A549 (cell line): ENCODE results near the gene DNMT1. TPM values are rescaled to one million over a fixed set of nuclear protein-coding genes. Genes with fewer than 3 reads are reported as not detected.
A peak's percentile ranks its signal among the peaks of the same experiment; 100 is the strongest.

ENCODE experiments used
- ATAC-seq, 2 experiments: fragments of 200-7000 bp in 1 of 2; fragments of >200 bp in 1 of 2; cut with Nextera tagmentation in 1 of 2; cut with Tn5 transposase in 1 of 2; 3 replicates each; pipeline versions ENCODE4 v1.8.0 to v1.9.1; 2018 to 2020; ENCODE audit warnings: mild to moderate bottlenecking in 1 of 2, moderate library complexity in 1 of 2
- CTCF ChIA-PET: fragments of 300-600 bp; sonication (Branson Sonifier 250); formaldehyde crosslinking; extraction: SDS; loops from one replicate; lab custom pipeline; 2021; ENCODE audit warnings: antibody characterized with exemption, inconsistent platforms; lab: Yijun Ruan, JAX
- POLR2A ChIA-PET: fragments of 350-600 bp; formaldehyde crosslinking; extraction: SDS; loops from one replicate; lab custom pipeline; 2021; ENCODE audit warnings: antibody characterized with exemption, inconsistent platforms; lab: Yijun Ruan, JAX
- DNase-seq, 2 experiments: peaks; one replicate each; pipeline versions ENCODE4 v3.0.0 to v3.0.0-alpha.2; 2011 to 2016; ENCODE audit warnings: low read depth in 1 of 2, low spot score in 1 of 2
- FAIRE-seq: peaks from 2 replicates; lab custom pipeline; 2011; peaks lifted over from hg19 to GRCh38; lab: Jason Lieb, UNC
- H3K27ac ChIP-seq, 2 experiments: fragments of >200 bp; sonication (Bioruptor Twin); formaldehyde crosslinking; 3 replicates each; pipeline ENCODE4 v1.5.1; 2016 to 2017
- H3K4me1 ChIP-seq: fragments of >200 bp; sonication (Bioruptor Twin); formaldehyde crosslinking; 3 replicates; pipeline ENCODE4 v1.6.1; 2016
- H3K4me2 ChIP-seq: fragments of >200 bp; sonication (Bioruptor Twin); formaldehyde crosslinking; 3 replicates; pipeline ENCODE4 v1.6.1; 2016
- H3K4me3 ChIP-seq: fragments of >200 bp; sonication (Bioruptor Twin); formaldehyde crosslinking; 3 replicates; pipeline ENCODE4 v1.5.1; 2016
- H3K9me3 ChIP-seq: fragments of >200 bp; sonication (Bioruptor Twin); formaldehyde crosslinking; 3 replicates; pipeline ENCODE4 v1.6.1; 2016
- BHLHE40 ChIP-seq: IDR thresholded peaks from 2 replicates; pipeline ENCODE4 v1.6.1; 2012; ENCODE audit warnings: low read depth, low read length, inconsistent platforms
- CEBPB ChIP-seq, 2 experiments: fragments of >200 bp in 1 of 2; sonication (Bioruptor Twin) in 1 of 2; formaldehyde crosslinking in 1 of 2; IDR thresholded peaks; 2 replicates each; pipeline ENCODE4 v1.6.1; 2012 to 2016
- CHD2 ChIP-seq: fragments of 150-350 bp; IDR thresholded peaks from 2 replicates; pipeline ENCODE4 v1.6.1; 2014; ENCODE audit warnings: low read length; ENCODE audit not compliant: partially characterized antibody
- CHD4 ChIP-seq: fragments of 200-600 bp; sonication (generic); IDR thresholded peaks from 2 replicates; pipeline ENCODE4 v1.6.1; 2016; ENCODE audit warnings: antibody characterized with exemption, mild to moderate bottlenecking, borderline replicate concordance
- EHF ChIP-seq: fragments of 250-450 bp; sonication (Bioruptor Pico); IDR thresholded peaks from 2 replicates; pipeline ENCODE4 v1.5.0; 2020; ENCODE audit warnings: mild to moderate bottlenecking
- ESRRA ChIP-seq: fragments of 150-350 bp; IDR thresholded peaks from 2 replicates; pipeline ENCODE4 v1.6.1; 2014; ENCODE audit warnings: mild to moderate bottlenecking, low read length, borderline replicate concordance
- FOSL2 ChIP-seq, 2 experiments: fragments of 450-650 bp in 1 of 2; fragments of >200 bp in 1 of 2; sonication (Bioruptor Twin) in 1 of 2; formaldehyde crosslinking; IDR thresholded peaks; 2 replicates each; pipeline versions ENCODE4 v1.5.0 to v1.6.1; 2016 to 2020; ENCODE audit warnings: mild to moderate bottlenecking in 1 of 2, moderate library complexity in 1 of 2
- GATA3 ChIP-seq: IDR thresholded peaks from 2 replicates; pipeline ENCODE4 v1.6.1; 2012; ENCODE audit warnings: borderline replicate concordance
- MAFK ChIP-seq: fragments of 450-650 bp; IDR thresholded peaks from 2 replicates; pipeline ENCODE4 v1.6.1; 2014; ENCODE audit not compliant: partially characterized antibody
- NPAS2 ChIP-seq: fragments of 250-450 bp; sonication (Bioruptor Pico); IDR thresholded peaks from 2 replicates; pipeline ENCODE4 v1.8.0; 2022; ENCODE audit warnings: mild to moderate bottlenecking, moderate library complexity, borderline replicate concordance
- PHF8 ChIP-seq: fragments of 200-600 bp; sonication (generic); IDR thresholded peaks from 2 replicates; pipeline ENCODE4 v1.6.1; 2016; ENCODE audit warnings: low read depth, mild to moderate bottlenecking, antibody characterized with exemption, moderate library complexity, borderline replicate concordance
- RARB ChIP-seq: fragments of 250-450 bp; sonication (Bioruptor Pico); IDR thresholded peaks from 2 replicates; pipeline ENCODE4 v1.8.0; 2021; ENCODE audit warnings: mild to moderate bottlenecking, moderate library complexity
- RCOR1 ChIP-seq: fragments of 150-350 bp; IDR thresholded peaks from 2 replicates; pipeline ENCODE4 v1.6.1; 2014; ENCODE audit warnings: antibody characterized with exemption, low read length, low read depth
- RFX5 ChIP-seq: fragments of 450-650 bp; IDR thresholded peaks from 2 replicates; pipeline ENCODE4 v1.7.1; 2014; ENCODE audit warnings: antibody characterized with exemption, mild to moderate bottlenecking, moderate library complexity
- ZC3H11A ChIP-seq: fragments of 450-650 bp; IDR thresholded peaks from 2 replicates; pipeline ENCODE4 v1.6.1; 2014; ENCODE audit warnings: antibody characterized with exemption, mild to moderate bottlenecking
- ZFP36 ChIP-seq: fragments of 450-650 bp; IDR thresholded peaks from 2 replicates; pipeline ENCODE4 v1.6.1; 2014; ENCODE audit warnings: borderline replicate concordance; ENCODE audit not compliant: partially characterized antibody
- WGBS: methylation state at CpG from one replicate; pipeline ENCODE4 v1.1.6; 2017; ENCODE audit errors: missing lambda C conversion rate; 5-methylcytosine and 5-hydroxymethylcytosine counted together
- polyA plus RNA-seq, 4 experiments: library from polyadenylated mRNA; depleted of rRNA in 3 of 4; stranded (reverse); fragments of >200 nt; fragmentation: RNase III in 1 of 4; extraction: RNeasy Plus Mini Kit Qiagen cat#74134 plus additional on column Dnase treatment in 1 of 4; gene quantifications; 2 replicates in 3 of 4; 3 replicates in 1 of 4; pipeline ENCODE4 v1.2.3, GENCODE V29; 2011 to 2017
- TF ChIP-seq, protein P1 (sequence below): IDR thresholded peaks from 2 replicates; pipeline ENCODE4 v1.6.1; 2012; ENCODE audit warnings: low read depth, borderline replicate concordance
- TF ChIP-seq, protein P2 (sequence below): fragments of 150-350 bp; IDR thresholded peaks from 2 replicates; pipeline ENCODE4 v1.6.1; 2014; ENCODE audit warnings: low read depth, mild to moderate bottlenecking, low read length
- TF ChIP-seq, protein P3 (sequence below): fragments of 250-450 bp; sonication (Bioruptor Pico); IDR thresholded peaks from 2 replicates; pipeline ENCODE4 v1.5.0; 2020; ENCODE audit warnings: low read depth, mild to moderate bottlenecking, moderate library complexity
- TF ChIP-seq, protein P4 (sequence below): fragments of >200 bp; sonication (Bioruptor Twin); formaldehyde crosslinking; IDR thresholded peaks from 3 replicates; pipeline ENCODE4 v1.5.1; 2016
- TF ChIP-seq, protein P5 (sequence below): fragments of 250-450 bp; sonication (Bioruptor Pico); IDR thresholded peaks from 2 replicates; pipeline ENCODE4 v1.5.0; 2021; ENCODE audit warnings: mild to moderate bottlenecking, moderate library complexity, borderline replicate concordance
- TF ChIP-seq, protein P6 (sequence below): IDR thresholded peaks from 2 replicates; pipeline ENCODE4 v1.6.1; 2012

DNMT1 gene
- polyA plus RNA-seq, 2 of the 4 experiments (the other 2 are of a cell fraction), result 85.2 to 86.2 TPM

DNA sequence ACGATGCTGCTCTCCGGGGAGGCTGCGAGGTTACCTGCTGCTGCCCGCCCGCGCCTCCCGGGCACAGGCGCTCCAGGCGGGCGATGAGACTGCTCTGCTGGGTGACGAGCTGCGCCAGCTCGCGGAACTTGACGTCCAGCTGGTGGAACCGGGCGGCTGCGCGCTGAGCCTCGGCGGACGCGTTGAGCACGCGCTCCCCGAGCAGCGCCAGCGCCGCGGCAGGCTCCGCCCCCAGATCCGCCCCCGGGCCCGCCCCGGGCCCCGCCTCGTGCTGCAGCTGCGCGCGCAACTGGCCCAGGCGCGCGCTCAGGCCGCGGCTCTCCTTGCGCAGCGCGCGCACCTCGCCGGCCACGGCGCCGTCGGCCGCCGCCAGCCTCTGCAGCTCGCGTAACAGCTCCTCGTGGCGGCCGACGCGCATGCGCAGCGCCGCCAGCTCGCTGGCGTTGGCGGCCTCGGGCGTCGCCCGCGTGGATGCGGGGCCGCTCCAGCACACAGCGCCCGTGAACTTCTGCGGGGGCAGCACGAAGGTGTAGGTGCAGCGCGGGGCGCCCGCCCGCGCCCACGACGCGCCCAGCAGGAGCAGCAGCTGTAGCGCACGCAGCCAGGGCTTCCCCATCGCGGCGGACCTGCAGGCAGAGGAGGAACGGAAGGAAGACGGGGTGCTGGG lies 98.7 kb downstream of the DNMT1 start (continued):
- TF ChIP-seq, protein P1, sequence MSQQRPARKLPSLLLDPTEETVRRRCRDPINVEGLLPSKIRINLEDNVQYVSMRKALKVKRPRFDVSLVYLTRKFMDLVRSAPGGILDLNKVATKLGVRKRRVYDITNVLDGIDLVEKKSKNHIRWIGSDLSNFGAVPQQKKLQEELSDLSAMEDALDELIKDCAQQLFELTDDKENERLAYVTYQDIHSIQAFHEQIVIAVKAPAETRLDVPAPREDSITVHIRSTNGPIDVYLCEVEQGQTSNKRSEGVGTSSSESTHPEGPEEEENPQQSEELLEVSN, result peak; percentile 96
- TF ChIP-seq, protein P2, sequence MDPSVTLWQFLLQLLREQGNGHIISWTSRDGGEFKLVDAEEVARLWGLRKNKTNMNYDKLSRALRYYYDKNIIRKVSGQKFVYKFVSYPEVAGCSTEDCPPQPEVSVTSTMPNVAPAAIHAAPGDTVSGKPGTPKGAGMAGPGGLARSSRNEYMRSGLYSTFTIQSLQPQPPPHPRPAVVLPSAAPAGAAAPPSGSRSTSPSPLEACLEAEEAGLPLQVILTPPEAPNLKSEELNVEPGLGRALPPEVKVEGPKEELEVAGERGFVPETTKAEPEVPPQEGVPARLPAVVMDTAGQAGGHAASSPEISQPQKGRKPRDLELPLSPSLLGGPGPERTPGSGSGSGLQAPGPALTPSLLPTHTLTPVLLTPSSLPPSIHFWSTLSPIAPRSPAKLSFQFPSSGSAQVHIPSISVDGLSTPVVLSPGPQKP, result no peak
- TF ChIP-seq CEBPB (IDR thresholded peaks at IDR 0.05) (no peak), ESRRA (no peak), PHF8 (peak; percentile 19; the same call in 1 of the 2 replicates), RCOR1 (no peak), MAFK (no peak), GATA3 (no peak), EHF (CRISPR knock-in tag) (no peak), RARB (CRISPR knock-in tag) (no peak), CHD4 (no peak), NPAS2 (CRISPR knock-in tag) (no peak), ZFP36 (no peak), ZC3H11A (no peak), BHLHE40 (no peak), FOSL2 (IDR thresholded peaks at IDR 0.05) (no peak), FOSL2 (CRISPR knock-in tag; IDR thresholded peaks at IDR 0.05) (no peak)
- TF ChIP-seq, protein P3, sequence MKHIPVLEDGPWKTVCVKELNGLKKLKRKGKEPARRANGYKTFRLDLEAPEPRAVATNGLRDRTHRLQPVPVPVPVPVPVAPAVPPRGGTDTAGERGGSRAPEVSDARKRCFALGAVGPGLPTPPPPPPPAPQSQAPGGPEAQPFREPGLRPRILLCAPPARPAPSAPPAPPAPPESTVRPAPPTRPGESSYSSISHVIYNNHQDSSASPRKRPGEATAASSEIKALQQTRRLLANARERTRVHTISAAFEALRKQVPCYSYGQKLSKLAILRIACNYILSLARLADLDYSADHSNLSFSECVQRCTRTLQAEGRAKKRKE, result peak; percentile 72; the same call in 1 of the 2 replicates
- TF ChIP-seq, protein P4, sequence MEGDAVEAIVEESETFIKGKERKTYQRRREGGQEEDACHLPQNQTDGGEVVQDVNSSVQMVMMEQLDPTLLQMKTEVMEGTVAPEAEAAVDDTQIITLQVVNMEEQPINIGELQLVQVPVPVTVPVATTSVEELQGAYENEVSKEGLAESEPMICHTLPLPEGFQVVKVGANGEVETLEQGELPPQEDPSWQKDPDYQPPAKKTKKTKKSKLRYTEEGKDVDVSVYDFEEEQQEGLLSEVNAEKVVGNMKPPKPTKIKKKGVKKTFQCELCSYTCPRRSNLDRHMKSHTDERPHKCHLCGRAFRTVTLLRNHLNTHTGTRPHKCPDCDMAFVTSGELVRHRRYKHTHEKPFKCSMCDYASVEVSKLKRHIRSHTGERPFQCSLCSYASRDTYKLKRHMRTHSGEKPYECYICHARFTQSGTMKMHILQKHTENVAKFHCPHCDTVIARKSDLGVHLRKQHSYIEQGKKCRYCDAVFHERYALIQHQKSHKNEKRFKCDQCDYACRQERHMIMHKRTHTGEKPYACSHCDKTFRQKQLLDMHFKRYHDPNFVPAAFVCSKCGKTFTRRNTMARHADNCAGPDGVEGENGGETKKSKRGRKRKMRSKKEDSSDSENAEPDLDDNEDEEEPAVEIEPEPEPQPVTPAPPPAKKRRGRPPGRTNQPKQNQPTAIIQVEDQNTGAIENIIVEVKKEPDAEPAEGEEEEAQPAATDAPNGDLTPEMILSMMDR, result no peak
- TF ChIP-seq, protein P5, sequence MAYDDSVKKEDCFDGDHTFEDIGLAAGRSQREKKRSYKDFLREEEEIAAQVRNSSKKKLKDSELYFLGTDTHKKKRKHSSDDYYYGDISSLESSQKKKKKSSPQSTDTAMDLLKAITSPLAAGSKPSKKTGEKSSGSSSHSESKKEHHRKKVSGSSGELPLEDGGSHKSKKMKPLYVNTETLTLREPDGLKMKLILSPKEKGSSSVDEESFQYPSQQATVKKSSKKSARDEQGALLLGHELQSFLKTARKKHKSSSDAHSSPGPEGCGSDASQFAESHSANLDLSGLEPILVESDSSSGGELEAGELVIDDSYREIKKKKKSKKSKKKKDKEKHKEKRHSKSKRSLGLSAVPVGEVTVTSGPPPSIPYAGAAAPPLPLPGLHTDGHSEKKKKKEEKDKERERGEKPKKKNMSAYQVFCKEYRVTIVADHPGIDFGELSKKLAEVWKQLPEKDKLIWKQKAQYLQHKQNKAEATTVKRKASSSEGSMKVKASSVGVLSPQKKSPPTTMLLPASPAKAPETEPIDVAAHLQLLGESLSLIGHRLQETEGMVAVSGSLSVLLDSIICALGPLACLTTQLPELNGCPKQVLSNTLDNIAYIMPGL (CRISPR knock-in tag), result no peak
- TF ChIP-seq, all 56 proteins: peak for 10

DNA sequence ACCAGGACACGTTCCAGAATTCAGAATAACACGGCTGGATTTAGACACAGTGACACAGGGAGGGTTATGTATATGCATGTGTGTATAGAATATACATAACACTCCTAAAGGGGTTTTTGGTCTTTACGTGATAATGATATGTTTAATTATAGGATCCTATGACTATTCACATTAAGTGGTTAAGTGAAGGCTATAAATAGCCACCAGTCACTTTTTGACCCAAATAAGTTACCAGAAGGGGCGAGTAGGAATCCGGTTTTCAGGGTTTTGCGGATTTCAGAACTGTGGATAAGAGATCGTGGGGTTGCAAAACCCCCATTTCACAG lies 99.2 kb downstream of the DNMT1 start:
- Histone ChIP-seq H3K27ac (peak overlapping the region; percentile 30 to 72; a peak in 4 of 6 replicates), H3K4me2 (peak overlapping the region; percentile 87), H3K4me1 (peaks cover 4% of the 10 kb centered on the region; the same call in 1 of the 3 replicates), H3K4me3 (peak overlapping the region; percentile 26; the same call in 2 of the 3 replicates), H3K9me3 (no peaks in the 10 kb centered on the region)
- POLR2A ChIA-PET, result interaction anchor here (0.6 to 1.4 kb wide), 5 partner anchors 11 to 156 kb away, joined by 3 to 12 read pairs (median 6); partner anchors contain the start of genes MRPL4, P2RY11 and PPAN
- no peak for ATAC-seq
- TF ChIP-seq, protein P6, sequence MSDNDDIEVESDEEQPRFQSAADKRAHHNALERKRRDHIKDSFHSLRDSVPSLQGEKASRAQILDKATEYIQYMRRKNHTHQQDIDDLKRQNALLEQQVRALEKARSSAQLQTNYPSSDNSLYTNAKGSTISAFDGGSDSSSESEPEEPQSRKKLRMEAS, result no peak
- TF ChIP-seq PHF8 (no peak), ZC3H11A (no peak), EHF (CRISPR knock-in tag) (no peak), RFX5 (no peak), CHD2 (no peak)
- no peak for DNase-seq
- FAIRE-seq, result no peak
- CTCF ChIA-PET, result interaction anchor here (1.1 to 2.2 kb wide), 4 partner anchors 10 to 165 kb away, joined by 3 to 5 read pairs (median 4); partner anchors contain the start of gene PPAN
- 22% methylated on average over 5 of the region's 7 CpGs for WGBS
